OCI-M1 (cell line): ENCODE results near the gene CHRNA1.
A peak's percentile ranks its signal among the peaks of the same experiment; 100 is the strongest.

Source experiments
- DNase-seq: peaks from one replicate; lab custom pipeline; 2025; lab: John Stamatoyannopoulos, UW

Gene CHRNA1

DNA sequence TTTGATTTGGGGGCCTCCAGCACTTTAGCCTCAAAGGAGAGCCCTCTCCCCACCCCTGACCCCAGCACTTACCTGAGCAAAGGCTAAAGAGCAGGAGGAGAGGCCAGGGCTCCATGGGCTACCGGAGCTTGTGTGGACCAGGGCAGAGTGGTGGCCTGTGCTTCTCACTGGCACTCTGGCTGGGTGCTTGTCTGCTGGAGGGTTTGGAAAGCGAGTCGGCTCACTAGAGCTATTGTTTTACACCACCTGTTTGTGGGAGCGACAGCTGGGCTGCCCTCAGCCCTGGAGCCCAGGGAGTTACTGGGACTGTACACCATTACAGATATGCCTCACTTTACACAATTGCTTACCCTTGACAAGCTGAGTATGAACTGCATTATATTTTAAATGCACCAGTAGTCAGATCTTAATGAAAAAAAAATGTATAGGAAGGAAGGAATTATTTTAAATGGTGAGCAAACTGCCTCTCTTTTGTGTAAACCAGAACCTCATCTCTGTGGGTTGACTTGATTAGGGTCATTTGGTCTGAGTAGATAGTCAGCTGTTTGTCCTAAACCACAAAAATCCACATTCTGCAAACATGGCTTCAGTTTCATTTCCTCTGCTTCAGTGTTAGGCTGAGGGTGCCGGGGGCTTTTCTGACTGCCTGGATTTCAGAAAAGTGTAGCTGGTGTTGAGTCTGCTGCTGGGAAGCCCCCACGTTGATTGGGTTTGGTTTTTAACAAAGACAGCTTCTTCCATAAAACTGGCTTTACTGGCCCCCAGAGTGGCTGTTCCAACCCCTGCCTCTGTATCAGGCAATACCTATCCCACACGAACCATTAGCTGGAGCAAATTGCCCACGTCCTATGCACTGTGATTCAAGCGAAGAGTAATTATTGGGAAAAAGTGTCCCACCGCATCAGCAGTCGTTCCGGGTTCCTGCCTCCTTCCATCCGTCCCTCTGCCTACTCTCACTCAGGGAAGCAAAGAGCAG lies at the start of gene CHRNA1:
Gene CHRNA1 (minus strand): TSS at position 193 of the 976 bp plus-strand sequence. CDS start 78 bp downstream, at position 115.
- peak; percentile 39 for DNase-seq

DNA sequence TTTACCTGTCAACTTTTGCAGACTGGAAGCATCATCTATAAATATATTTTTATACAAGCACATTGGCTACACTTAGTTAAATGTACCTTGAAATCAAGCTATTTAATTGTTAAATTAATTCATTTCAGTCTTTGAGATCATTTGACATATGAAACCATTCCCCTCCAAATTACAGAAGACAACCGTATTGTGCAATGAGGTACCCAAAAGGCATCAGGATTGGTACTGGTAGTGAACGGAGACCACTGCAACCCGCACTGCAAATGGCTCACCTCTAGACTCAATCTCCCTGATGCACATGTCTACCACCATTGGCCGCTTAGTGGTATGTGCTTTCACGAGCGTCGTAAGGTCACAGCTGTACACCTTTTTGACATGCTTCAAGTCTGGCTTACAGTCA lies 47.8 kb upstream of the CHRNA1 start:
- no peak for DNase-seq

DNA sequence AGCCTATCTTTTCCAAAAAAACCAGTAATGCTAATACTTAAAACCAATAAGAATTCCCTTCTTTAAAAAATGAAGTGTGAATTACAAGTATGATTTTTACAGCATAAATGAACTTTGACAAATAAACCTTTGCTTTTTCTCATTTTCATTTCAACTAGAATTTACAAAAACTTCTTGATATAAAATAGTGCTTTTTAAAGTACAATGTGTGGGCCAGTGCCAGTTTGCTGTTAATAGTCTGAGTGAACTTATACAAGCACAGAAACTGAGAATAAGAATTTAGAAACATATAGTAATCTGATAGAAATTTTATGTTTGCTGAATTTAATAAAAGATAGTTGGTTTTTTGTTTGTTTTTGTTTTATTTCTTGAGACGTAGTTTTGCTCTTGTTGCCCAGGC lies 43.7 kb upstream of the CHRNA1 start:
- no peak for DNase-seq

DNA sequence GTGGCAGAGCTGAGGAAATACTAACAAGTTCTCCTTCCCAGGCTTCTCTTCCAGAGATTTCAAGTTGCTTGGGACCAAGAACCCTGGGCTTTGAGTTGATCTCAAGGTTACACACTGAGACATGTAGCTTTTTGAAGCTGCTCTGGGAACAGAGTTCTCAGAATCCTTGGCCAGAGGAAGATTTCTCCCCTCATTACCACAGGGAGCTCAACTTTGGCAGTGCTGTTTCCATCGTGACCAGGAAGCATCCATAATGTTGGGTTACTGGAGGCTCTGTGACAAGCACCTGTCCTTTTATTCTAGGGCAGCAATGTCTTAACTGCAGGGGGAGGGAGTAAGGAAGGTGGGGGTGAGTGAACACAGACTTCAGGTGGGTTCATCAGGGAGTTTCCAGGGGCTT lies 41.5 kb upstream of the CHRNA1 start:
- DNase-seq: no peak

DNA sequence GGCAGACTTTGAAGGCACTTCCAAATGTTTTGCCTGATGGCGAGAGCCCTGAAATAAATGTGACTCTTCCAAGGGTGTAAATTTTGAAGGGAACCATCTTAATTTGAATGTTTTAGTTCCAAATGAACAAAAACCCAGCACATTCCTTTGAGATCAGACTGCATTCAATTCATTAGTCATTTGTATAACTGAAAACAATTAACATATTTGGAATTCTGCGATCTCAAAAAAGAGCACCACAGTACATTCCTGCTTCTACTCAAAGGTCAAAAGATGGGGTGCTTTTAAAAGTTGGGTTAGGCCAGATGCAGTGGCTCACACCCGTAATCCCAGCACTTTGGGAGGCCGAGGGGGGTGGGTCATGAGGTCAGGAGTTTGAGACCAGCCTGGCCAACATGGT lies 38.2 kb upstream of the CHRNA1 start:
- no peak for DNase-seq

DNA sequence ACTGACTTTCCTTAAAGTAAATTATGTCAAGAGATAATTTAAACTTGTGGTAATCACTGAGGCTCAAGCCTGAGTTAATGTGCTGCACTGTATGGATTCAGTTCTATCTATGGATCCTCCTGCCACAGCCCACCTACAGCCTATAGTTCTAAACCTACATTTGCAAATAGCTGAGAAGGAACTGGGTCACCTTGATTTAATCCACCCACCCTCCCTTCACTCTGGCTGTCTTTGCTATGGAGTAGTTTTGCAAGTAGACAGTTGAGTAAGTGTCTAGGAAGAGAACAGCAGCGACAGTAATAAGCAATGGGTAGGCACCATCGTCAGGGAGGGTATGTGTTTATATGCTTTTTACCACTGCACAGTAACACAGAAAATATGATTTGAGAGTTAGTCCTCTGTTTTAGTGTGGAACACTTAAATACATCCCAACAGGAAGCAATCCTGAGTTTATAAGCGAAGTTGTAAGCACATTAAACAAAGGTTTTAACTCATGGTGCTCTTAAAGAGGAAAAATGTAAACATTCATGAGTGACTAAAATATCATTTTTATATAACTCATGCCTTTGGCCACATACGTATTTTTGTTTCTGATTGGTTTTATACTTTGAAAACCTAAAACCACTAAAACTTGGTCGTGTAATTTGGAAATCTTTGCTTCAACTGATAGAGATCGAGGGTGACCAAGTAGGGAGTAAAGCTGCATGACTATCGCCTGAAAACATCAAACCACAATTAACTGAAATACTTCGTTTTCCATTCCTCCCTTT lies 36.3 kb upstream of the CHRNA1 start:
- no peak for DNase-seq

DNA sequence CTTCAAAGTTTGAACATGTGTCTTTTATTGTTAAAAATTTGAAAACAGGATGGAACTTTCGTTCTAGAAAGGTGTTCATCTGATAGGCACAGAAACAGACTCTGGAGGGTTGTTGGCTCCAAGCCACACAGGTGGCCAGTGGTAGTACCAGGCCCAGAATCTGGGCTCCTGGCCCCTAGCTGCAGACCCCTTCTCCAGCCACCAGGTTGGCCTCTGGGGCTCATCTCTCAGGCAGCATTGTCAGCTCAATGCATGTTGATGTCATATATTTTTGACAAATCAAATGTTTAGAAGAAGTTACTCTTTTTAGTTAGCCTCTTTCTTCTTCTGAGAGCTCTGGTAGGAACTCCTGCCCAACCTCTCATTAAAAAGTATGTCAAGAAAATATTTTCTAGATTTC lies 34.5 kb upstream of the CHRNA1 start:
- no peak for DNase-seq

DNA sequence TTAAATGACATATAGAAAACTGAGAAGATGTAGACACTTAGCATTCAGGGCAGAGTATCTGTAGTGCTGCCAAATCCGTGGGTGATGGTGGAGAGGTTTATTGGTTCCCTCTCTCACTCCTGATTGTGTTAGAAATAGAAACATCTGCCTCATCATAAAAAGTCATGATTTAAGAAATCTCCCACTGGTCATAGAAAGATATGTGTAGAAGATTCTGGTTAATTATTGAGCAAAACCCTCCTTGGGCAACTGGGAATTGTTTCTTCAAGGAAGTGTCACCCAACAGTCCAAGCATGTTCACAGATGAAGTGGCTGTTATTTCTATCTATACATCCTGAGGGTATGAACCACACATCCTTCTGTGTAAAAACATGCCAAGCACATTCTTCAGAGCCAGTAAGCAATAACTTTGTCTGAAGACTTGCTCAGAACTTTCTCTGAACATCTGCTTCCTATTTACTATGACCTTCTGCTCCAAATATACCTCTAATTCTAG lies 33.6 kb upstream of the CHRNA1 start:
- DNase-seq: no peak

DNA sequence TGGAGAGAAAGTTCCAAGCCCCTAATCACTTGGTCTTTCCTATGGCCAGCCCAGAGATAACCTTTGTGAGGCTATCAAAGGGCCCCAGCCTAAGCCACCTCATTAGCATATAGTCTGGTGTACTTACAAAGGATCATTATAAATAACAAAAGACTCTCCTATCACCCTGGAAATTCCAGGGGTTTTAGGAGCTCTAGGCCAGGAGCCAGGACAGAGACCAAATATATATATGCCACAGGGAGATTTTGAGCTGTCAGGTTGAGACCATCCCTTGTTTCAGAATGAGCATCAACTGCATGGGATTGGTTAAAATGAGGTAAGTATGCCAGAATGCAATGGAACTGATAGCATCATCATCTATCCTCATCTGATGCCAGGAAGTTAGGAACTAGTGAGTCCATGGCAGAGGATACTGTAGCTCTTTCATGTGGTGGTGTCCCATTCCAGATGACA lies 32.1 kb upstream of the CHRNA1 start:
- DNase-seq: peak; percentile 35

DNA sequence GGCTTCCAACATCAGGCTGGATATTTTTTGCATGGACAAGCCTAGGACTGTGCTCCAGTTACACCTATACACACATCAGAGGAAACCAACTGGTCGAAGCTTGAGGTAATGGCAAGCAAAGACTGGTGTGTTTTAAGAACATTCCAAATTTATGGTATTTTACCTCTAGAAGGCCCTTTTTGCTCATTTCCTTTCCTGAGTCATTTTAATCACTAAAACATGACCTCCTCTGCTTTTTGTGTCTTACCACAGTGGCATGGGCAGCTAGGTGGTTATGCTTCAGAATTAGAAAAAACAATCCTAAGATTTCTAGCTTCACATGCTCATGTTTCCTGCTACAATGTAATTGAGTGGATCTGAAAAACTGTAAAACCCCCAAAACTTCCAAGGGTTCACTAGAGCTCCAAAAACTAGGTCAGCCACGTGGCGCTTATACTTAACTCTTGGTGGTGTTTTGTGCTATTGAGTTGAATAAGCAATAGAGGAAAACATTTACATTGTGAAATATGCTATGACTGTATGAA lies 30.6 kb upstream of the CHRNA1 start:
- no peak for DNase-seq

DNA sequence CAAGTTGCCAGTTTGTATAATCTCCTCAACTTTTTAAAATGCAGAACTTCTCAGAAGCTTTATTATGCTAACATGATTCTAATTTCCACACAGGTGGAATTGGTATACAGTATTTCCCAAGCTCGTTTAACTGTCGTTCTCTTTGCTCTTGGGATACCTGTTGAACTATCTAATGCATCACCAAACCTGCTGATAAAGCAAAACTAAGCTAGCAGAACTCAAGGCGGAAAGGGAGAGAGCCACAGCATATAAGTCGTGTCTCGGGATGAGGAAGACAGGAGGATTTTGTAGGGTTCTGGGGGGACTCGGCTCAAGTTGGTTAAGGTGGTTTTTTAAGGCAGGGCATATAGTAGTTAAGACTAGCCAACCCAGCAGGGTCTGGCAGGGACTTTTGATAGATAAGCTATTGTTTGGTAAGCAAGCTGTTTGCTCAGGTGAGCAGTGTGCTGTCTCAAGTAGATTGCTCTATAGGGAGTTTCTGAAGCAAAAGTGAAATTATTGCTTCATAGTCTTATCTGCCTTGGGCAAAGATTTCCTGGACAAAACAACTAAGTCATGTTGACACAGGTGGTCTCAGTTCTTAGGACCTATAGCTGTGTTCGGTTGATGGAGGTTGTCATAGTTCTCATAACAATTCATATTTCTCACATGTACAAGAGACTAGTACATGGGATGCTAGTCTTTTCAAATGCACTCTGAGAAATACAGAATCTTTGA lies 28.2 kb upstream of the CHRNA1 start:
- DNase-seq: peak; percentile 11

DNA sequence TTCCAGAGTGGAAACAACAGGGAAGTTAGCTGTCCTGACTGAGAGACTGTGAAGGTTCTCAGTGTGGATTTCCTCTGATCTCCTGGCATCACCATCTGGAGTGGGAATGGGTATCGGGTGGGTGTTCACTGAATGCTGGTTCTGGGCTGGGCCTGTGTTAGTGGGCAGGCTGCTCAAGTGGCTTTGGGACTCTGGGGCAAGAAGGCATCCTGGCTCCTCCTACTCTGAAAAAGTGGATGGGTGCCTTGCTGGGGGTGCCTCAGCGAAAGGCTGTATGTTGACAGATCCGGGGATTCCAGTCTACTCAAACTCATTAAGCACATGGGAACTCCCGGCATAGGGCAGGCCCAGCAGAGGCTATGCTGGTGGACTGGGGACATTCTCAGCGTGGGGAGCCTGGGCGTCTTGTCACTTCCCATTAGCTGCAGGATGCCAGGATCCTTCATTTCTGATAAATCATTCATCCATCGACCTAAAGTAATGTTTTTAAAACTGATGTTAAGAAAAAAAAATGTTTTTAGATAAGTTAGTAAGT lies 27.5 kb upstream of the CHRNA1 start:
- no peak for DNase-seq

DNA sequence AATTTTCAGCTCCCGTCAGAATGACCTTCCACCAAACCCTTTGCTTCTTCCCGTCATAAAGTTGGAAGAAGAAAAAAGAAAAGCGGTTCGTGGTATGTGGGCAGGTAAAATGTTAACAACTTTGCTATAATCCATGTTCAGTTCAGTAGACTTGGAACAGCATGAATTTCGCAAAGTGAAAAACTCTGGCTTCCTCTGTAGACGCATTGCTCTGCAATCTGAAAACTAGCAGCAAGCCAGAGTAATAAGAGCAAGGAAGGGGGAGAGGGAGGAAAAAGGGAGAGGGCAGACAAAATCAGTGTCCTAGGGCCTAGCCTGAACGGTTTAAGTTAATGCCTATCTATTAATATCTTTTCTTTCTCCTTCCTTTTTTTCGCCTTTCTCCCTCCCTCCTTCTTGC lies 26.7 kb upstream of the CHRNA1 start:
- DNase-seq: no peak

DNA sequence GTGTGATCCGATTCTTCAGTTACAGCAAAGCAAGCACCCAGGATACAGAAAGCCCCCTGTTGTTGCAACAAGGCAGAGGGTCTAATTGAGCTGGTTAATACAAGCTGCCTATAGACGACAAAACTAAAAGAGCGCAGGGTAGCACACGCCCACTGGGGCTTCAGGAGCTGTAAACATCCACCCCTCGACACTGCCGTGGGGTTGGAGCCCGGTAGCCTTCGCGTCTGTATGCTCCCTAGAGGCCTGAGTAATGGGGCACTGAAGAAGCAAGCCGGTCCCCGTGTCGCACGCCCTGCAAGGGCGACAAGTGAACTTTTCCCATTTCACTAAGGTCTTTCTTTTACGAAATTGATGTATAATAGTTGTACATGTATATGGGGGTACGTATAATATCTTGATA lies 24.7 kb upstream of the CHRNA1 start:
- DNase-seq: no peak

DNA sequence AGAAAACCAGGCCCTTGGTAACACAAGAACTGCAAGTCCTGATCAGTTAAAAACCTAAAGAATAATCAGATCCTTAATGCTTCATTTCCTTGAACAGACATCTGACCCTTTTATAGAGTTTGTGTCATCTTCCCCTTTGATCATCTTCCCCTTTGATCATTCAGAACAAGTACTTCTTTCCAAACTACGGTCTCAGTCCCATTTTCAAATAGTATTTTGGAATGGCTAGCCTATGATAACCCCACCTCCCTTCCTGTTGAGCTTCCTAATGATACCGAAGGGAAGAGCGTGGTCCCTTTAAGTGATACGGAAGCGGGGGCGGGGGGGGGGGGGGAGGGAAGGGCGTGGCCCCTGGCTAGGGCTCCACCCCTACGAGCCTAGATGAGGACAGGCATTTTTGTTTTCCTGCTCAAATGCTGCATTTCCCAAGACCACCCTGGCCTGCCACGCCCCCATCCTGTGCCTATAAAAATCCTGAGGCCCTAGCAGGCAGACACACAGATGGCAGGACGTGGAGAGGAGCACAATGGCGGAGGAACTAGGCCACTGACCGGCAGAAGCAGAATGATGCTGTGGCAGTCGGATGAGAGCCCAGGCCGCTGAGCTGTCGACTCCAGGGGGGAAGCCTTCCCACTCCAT lies 24.1 kb upstream of the CHRNA1 start:
- DNase-seq: peak; percentile 53

DNA sequence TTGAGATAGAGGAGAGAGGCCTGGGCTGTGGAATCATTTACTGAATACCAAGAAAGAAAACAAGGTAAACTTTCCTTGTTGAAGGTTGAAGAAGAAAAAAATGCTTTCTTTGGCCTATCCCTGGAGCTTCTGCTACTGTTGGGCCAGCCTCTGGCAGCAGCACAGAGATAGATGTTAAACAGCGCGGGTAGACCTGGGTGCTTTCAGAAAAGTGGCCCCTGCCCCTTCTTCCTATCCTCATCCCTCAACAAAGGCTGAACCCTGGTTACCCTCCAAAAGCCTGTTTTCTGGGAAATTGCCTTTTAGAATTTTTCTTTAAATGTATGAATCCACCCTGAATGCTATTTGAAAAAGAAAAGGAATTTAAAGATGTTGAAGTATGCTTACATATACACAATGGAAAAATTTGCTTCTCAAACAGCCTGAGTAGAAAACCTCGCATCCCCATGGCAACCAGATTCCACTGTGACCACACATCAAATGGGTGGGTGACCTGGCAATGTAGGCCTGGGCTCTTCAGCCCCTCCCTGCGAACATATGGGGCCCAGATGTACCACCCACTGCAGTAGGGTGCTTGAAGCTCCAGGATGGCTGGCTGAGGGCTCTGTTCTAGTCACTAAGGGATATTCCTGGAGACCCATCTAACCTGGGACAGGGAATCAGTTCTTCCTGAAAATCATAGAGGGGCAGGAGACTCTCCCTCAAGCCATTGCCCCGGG lies 23.4 kb upstream of the CHRNA1 start:
- no peak for DNase-seq

DNA sequence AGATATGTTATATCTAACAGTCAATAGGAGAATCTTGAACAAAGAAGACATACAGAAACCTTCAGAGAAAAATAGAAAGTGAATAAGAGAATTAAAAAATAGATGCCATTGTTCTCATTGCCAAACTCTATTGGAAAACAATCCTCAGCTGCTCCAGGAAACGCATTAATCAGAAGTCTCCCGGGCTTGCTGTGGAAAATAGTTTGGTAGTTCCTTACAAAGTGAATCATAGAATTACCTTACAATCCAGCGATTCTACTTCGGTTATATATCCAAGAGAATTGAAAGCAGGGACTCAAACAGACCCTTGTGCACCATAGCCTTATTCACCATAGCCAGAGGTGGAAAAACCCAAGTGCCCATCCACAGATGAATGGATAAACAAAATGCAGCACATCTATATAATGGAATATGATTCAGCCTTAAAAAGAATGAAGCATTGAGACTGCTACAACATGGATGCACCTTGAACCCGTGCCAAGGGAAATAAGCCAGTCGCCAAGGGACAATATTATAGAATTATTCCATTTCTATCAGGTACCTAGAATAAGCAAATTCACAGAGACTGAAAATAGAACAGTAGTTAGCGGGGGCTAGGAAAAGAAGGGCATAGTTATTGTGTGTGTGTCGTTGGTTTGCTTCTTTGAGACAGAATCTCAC lies 21.9 kb upstream of the CHRNA1 start:
- no peak for DNase-seq

DNA sequence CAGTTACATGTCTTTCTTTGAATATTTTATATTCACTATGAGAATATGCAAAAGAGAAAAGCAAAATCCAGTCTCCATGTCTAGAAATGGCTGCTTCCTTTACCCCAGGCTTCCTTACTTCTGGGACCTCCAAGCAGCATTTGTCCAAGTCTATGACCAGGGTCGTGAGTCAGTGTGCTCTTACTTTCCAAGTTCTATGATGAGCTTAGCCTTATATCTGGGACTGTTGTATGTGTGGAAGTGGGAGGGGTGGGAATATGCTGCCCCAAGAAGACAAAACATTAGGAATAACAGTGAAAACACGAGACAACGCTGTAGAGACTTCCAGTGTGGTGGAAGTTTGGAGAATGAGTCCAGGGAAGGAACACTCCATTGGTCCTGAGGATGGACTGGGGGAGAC lies 21.2 kb upstream of the CHRNA1 start:
- DNase-seq: no peak

DNA sequence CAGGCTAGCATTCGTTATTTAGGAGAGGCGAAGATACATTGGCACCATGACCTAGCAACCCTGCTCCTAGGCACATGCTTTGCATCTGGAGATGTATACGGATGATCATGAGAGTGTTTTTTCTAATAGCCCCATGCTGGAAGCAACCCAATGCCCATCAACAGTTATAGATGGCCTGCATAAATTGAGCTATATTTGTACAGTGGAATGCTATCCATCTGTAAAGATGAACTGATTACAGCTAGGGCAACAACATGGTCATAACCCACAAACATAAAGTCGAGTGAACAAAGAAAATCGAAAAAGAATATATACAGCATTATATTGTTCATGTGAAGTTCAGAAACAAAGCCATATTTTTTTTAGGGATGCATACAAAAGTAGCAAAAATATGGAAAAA lies 20.6 kb upstream of the CHRNA1 start:
- no peak for DNase-seq

DNA sequence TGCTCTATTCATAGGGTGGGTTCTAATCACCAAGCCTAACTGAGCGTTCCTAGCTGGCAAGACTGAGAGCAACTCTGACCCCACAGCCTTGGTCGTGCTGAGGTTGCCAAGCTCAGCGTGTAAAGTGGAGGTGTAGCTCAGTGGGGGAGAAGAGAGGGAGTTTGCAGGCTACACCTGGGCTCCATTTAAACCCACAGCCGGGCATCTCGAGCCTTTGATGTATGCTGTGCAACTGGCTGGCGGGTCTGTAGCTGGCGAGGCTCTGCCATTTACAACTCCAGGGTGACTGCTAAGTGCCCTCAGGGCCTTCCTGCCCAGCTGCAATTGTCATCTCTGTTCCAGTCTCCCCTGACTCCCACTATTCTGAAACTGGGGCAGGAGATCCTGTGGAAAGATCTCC lies 20.0 kb upstream of the CHRNA1 start:
- no peak for DNase-seq
